Measurements from ENCODE around the gene NANOS3. TPM values are rescaled to one million over a fixed set of nuclear protein-coding genes. Genes with fewer than 3 reads are reported as not detected.
A peak's percentile ranks its signal among the peaks of the same experiment; 100 is the strongest.

The NANOS3 gene
- total and polyA plus RNA-seq, 9 of the 15 experiments (the other 6 are each of a cell fraction or from before 2014, with no cell fraction given) = not detected

DNA sequence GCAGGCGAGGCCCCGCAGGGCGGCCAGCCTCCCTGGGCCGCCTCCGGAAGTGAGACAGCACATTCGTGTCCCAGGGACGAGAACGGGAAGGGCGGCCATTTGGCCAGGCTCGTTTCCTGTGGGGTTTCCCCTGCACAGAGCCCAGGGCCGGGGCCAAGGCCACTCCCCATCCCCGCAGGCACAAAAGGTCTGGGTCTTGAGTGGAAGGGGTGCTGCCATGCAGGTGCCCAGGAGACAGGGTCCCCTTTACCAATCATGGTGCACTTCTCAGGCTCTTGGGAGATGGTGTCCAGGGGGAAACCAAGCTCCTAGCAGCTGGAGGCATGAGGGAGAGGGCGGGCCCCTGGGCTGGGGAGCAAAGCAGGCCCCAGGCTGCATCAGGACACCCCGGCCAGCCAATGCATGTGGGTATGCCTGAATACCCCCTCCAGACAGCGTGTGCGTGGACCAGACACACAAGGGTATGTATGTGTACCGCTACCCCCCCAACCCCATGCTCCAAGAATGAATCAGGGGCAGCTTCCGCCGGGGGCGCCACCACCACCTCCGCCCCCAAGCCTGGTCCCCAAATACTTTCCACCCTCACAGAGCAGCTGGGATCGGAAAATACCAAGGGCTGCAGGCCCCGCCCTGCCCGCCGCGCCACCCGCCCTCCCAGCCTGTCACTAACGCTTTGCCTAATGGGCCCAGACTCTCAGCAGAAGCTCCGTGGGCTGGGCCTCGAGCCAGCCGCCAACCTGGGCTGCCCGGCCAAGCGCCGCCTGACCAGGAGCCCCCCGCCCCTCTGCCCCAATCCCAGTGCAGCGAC, 37.6 kb upstream of the NANOS3 start (continued):
- no peak for TF ChIP-seq ATF3 (IDR thresholded peaks at IDR 0.05)
- no peak for TF ChIP-seq ATF3 (CRISPR knock-in tag; conservative IDR thresholded peaks at IDR 0.05)
- TF ChIP-seq GABPA (tag; conservative IDR thresholded peaks at IDR 0.05; ENCODE audit: low read depth) = peak; percentile 92
- TF ChIP-seq ZNF695 (CRISPR knock-in tag; IDR thresholded peaks at IDR 0.05) = no peak
- TF ChIP-seq, protein P1, sequence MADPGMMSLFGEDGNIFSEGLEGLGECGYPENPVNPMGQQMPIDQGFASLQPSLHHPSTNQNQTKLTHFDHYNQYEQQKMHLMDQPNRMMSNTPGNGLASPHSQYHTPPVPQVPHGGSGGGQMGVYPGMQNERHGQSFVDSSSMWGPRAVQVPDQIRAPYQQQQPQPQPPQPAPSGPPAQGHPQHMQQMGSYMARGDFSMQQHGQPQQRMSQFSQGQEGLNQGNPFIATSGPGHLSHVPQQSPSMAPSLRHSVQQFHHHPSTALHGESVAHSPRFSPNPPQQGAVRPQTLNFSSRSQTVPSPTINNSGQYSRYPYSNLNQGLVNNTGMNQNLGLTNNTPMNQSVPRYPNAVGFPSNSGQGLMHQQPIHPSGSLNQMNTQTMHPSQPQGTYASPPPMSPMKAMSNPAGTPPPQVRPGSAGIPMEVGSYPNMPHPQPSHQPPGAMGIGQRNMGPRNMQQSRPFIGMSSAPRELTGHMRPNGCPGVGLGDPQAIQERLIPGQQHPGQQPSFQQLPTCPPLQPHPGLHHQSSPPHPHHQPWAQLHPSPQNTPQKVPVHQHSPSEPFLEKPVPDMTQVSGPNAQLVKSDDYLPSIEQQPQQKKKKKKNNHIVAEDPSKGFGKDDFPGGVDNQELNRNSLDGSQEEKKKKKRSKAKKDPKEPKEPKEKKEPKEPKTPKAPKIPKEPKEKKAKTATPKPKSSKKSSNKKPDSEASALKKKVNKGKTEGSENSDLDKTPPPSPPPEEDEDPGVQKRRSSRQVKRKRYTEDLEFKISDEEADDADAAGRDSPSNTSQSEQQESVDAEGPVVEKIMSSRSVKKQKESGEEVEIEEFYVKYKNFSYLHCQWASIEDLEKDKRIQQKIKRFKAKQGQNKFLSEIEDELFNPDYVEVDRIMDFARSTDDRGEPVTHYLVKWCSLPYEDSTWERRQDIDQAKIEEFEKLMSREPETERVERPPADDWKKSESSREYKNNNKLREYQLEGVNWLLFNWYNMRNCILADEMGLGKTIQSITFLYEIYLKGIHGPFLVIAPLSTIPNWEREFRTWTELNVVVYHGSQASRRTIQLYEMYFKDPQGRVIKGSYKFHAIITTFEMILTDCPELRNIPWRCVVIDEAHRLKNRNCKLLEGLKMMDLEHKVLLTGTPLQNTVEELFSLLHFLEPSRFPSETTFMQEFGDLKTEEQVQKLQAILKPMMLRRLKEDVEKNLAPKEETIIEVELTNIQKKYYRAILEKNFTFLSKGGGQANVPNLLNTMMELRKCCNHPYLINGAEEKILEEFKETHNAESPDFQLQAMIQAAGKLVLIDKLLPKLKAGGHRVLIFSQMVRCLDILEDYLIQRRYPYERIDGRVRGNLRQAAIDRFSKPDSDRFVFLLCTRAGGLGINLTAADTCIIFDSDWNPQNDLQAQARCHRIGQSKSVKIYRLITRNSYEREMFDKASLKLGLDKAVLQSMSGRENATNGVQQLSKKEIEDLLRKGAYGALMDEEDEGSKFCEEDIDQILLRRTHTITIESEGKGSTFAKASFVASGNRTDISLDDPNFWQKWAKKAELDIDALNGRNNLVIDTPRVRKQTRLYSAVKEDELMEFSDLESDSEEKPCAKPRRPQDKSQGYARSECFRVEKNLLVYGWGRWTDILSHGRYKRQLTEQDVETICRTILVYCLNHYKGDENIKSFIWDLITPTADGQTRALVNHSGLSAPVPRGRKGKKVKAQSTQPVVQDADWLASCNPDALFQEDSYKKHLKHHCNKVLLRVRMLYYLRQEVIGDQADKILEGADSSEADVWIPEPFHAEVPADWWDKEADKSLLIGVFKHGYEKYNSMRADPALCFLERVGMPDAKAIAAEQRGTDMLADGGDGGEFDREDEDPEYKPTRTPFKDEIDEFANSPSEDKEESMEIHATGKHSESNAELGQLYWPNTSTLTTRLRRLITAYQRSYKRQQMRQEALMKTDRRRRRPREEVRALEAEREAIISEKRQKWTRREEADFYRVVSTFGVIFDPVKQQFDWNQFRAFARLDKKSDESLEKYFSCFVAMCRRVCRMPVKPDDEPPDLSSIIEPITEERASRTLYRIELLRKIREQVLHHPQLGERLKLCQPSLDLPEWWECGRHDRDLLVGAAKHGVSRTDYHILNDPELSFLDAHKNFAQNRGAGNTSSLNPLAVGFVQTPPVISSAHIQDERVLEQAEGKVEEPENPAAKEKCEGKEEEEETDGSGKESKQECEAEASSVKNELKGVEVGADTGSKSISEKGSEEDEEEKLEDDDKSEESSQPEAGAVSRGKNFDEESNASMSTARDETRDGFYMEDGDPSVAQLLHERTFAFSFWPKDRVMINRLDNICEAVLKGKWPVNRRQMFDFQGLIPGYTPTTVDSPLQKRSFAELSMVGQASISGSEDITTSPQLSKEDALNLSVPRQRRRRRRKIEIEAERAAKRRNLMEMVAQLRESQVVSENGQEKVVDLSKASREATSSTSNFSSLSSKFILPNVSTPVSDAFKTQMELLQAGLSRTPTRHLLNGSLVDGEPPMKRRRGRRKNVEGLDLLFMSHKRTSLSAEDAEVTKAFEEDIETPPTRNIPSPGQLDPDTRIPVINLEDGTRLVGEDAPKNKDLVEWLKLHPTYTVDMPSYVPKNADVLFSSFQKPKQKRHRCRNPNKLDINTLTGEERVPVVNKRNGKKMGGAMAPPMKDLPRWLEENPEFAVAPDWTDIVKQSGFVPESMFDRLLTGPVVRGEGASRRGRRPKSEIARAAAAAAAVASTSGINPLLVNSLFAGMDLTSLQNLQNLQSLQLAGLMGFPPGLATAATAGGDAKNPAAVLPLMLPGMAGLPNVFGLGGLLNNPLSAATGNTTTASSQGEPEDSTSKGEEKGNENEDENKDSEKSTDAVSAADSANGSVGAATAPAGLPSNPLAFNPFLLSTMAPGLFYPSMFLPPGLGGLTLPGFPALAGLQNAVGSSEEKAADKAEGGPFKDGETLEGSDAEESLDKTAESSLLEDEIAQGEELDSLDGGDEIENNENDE (IDR thresholded peaks at IDR 0.05; ENCODE audit: low read depth, low read length) = no peak
- TF ChIP-seq ZNF324 (CRISPR knock-in tag; IDR thresholded peaks at IDR 0.05) = no peak
- no peak for TF ChIP-seq FOXM1 (IDR thresholded peaks at IDR 0.05; ENCODE audit: low read depth)
- no peak for TF ChIP-seq FOXM1 (CRISPR knock-in tag; IDR thresholded peaks at IDR 0.05; ENCODE audit: low read depth)
- peak; percentile 96 for TF ChIP-seq ETV1 (tag; conservative IDR thresholded peaks at IDR 0.05; ENCODE audit: low read depth)
- TF ChIP-seq, protein P2, sequence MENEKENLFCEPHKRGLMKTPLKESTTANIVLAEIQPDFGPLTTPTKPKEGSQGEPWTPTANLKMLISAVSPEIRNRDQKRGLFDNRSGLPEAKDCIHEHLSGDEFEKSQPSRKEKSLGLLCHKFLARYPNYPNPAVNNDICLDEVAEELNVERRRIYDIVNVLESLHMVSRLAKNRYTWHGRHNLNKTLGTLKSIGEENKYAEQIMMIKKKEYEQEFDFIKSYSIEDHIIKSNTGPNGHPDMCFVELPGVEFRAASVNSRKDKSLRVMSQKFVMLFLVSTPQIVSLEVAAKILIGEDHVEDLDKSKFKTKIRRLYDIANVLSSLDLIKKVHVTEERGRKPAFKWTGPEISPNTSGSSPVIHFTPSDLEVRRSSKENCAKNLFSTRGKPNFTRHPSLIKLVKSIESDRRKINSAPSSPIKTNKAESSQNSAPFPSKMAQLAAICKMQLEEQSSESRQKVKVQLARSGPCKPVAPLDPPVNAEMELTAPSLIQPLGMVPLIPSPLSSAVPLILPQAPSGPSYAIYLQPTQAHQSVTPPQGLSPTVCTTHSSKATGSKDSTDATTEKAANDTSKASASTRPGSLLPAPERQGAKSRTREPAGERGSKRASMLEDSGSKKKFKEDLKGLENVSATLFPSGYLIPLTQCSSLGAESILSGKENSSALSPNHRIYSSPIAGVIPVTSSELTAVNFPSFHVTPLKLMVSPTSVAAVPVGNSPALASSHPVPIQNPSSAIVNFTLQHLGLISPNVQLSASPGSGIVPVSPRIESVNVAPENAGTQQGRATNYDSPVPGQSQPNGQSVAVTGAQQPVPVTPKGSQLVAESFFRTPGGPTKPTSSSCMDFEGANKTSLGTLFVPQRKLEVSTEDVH (IDR thresholded peaks at IDR 0.05; ENCODE audit: low read depth, partially characterized antibody) = peak; percentile 45
- TF ChIP-seq HDAC1 (IDR thresholded peaks at IDR 0.05) = peak in 1 of 2 experiments; percentile 54; a peak in 2 of 4 replicates
- TF ChIP-seq ZBTB17 (CRISPR knock-in tag; IDR thresholded peaks at IDR 0.05) = peak; percentile 60; the same call in 1 of the 2 replicates
